Measurements from ENCODE around the gene SLC9A9.

DNA sequence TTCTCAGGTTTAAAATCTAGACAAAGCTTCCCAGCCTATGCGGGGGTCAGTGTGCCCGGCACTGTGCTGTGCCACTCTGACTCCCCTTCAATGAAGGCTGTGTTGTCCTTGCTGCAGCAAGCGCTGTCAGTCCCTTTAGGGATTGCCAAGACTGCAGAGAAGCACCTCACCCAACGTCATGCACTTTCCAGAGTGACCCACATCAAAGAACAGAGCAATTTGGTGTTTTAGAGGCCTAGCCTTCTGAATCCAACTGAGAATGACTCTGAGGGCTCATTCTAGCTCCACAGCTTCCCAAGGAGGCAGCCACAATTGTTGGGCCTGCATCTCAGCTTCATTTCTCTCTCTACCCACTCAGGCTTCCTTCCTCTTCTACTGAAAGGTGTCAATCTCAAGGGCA, 26.4 kb downstream of the SLC9A9 start:
- TF ChIP-seq, protein P1, sequence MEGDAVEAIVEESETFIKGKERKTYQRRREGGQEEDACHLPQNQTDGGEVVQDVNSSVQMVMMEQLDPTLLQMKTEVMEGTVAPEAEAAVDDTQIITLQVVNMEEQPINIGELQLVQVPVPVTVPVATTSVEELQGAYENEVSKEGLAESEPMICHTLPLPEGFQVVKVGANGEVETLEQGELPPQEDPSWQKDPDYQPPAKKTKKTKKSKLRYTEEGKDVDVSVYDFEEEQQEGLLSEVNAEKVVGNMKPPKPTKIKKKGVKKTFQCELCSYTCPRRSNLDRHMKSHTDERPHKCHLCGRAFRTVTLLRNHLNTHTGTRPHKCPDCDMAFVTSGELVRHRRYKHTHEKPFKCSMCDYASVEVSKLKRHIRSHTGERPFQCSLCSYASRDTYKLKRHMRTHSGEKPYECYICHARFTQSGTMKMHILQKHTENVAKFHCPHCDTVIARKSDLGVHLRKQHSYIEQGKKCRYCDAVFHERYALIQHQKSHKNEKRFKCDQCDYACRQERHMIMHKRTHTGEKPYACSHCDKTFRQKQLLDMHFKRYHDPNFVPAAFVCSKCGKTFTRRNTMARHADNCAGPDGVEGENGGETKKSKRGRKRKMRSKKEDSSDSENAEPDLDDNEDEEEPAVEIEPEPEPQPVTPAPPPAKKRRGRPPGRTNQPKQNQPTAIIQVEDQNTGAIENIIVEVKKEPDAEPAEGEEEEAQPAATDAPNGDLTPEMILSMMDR (IDR thresholded peaks at IDR 0.05) = no peak
- TF ChIP-seq POLR2A (IDR thresholded peaks at IDR 0.05) = no peak

Data from prostate gland (tissue), 2 donors.